IMR-90 (cell line): Measurements from ENCODE around the gene HMGB3. TPM values are rescaled to one million over a fixed set of nuclear protein-coding genes. Genes with fewer than 3 reads are reported as not detected.

ENCODE experiments used
- ATAC-seq: fragments of 200-7000 bp; cut with Tn5 transposase; 2 replicates; pipeline ENCODE4 v1.9.1; 2020; ENCODE audit warnings: low read depth, mild to moderate bottlenecking, moderate library complexity
- BruUV-seq: library from RNA; stranded (reverse); fragments of 400-500 nt; replicated peaks from 2 replicates; lab custom pipeline; 2021; lab: Mats Ljungman, UMichigan
- CTCF ChIA-PET: fragments of 300-600 bp; formaldehyde crosslinking; extraction: SDS; loops from one replicate; lab custom pipeline; 2021; ENCODE audit warnings: antibody characterized with exemption; lab: Yijun Ruan, JAX
- POLR2A ChIA-PET: fragments of 300-600 bp; sonication (Branson Sonifier 250); formaldehyde crosslinking; loops from one replicate; lab custom pipeline; 2022; ENCODE audit warnings: antibody characterized with exemption; ENCODE audit not compliant: unreplicated experiment; lab: Charles Lee
- DNase-seq: peaks from one replicate; pipeline ENCODE4 v3.0.0; 2013
- H2AFZ ChIP-seq: replicated peaks from 2 replicates; pipeline ENCODE3; 2013; ENCODE audit warnings: low read length, mild to moderate bottlenecking; ENCODE audit not compliant: poor library complexity
- H2AK5ac ChIP-seq: 2 replicates; pipeline ENCODE4 v1.6.1; 2013; ENCODE audit warnings: low read depth, low read length, inconsistent platforms
- H2AK9ac ChIP-seq: replicated peaks from 2 replicates; pipeline ENCODE3; 2013; ENCODE audit warnings: mild to moderate bottlenecking, low read depth, low read length, moderate library complexity; ENCODE audit not compliant: poor library complexity
- H2BK120ac ChIP-seq: 2 replicates; pipeline ENCODE4 v1.6.1; 2013; ENCODE audit warnings: low read depth, low read length, inconsistent platforms
- H2BK15ac ChIP-seq: 3 replicates; pipeline ENCODE4 v1.6.1; 2013; ENCODE audit warnings: low read depth, low read length, inconsistent platforms
- H2BK20ac ChIP-seq: 2 replicates; pipeline ENCODE4 v1.6.1; 2013; ENCODE audit warnings: low read depth, mild to moderate bottlenecking, inconsistent platforms, low read length, moderate library complexity
- H2BK5ac ChIP-seq: 2 replicates; pipeline ENCODE4 v1.6.1; 2013; ENCODE audit warnings: mild to moderate bottlenecking, low read depth, low read length, inconsistent platforms; ENCODE audit not compliant: poor library complexity, severe bottlenecking
- H3K14ac ChIP-seq: replicated peaks from 2 replicates; pipeline ENCODE4 v1.6.1; 2013; ENCODE audit warnings: low read depth, low read length, inconsistent platforms
- H3K18ac ChIP-seq: 2 replicates; pipeline ENCODE4 v1.6.1; 2013; ENCODE audit warnings: low read depth, low read length, control low read depth
- H3K23ac ChIP-seq: 2 replicates; pipeline ENCODE4 v1.6.1; 2013; ENCODE audit warnings: low read depth, low read length, inconsistent platforms
- H3K27ac ChIP-seq: 2 replicates; pipeline ENCODE4 v1.5.1; 2013; ENCODE audit warnings: mild to moderate bottlenecking, control low read depth, low read length; ENCODE audit not compliant: insufficient read depth
- H3K27me3 ChIP-seq: 2 replicates; pipeline ENCODE4 v1.6.1; 2013; ENCODE audit warnings: low read length; ENCODE audit not compliant: control insufficient read depth, insufficient read depth
- H3K36me3 ChIP-seq: 2 replicates; pipeline ENCODE4 v1.6.1; 2013; ENCODE audit warnings: low read length, mixed read lengths; ENCODE audit not compliant: control insufficient read depth, insufficient read depth
- H3K4ac ChIP-seq: 2 replicates; pipeline ENCODE4 v1.6.1; 2013; ENCODE audit warnings: low read depth, low read length, inconsistent platforms
- H3K4me1 ChIP-seq: 2 replicates; pipeline ENCODE4 v1.6.1; 2013; ENCODE audit warnings: low read length, mixed read lengths; ENCODE audit not compliant: control insufficient read depth, insufficient read depth
- H3K4me2 ChIP-seq: 2 replicates; pipeline ENCODE4 v1.6.1; 2013; ENCODE audit warnings: low read depth, mild to moderate bottlenecking, control low read depth, low read length, moderate library complexity
- H3K4me3 ChIP-seq: 2 replicates; pipeline ENCODE4 v1.5.1; 2013; ENCODE audit warnings: low read depth, mild to moderate bottlenecking, control low read depth, low read length, moderate library complexity; ENCODE audit not compliant: insufficient read depth
- H3K56ac ChIP-seq: 2 replicates; pipeline ENCODE4 v1.6.1; 2013; ENCODE audit warnings: low read length, inconsistent platforms; ENCODE audit not compliant: insufficient read depth; ENCODE audit errors: extremely low read depth
- H3K79me1 ChIP-seq, 2 experiments: 2 replicates each; pipeline ENCODE4 v1.6.1; 2013; ENCODE audit warnings: low read length in 2 of 2, inconsistent platforms in 1 of 2, low read depth in 1 of 2
- H3K9ac ChIP-seq: 2 replicates; pipeline ENCODE4 v1.6.1; 2013; ENCODE audit warnings: low read depth, low read length, control low read depth
- H3K9me1 ChIP-seq: 2 replicates; pipeline ENCODE4 v1.6.1; 2013; ENCODE audit warnings: low read length, inconsistent platforms; ENCODE audit not compliant: insufficient read depth
- H3K9me3 ChIP-seq: 2 replicates; pipeline ENCODE4 v1.6.1; 2013; ENCODE audit warnings: low read length; ENCODE audit not compliant: control insufficient read depth, insufficient read depth
- H4K20me1 ChIP-seq: 2 replicates; pipeline ENCODE4 v1.6.1; 2013; ENCODE audit warnings: low read length, inconsistent platforms; ENCODE audit not compliant: insufficient read depth
- H4K5ac ChIP-seq: 2 replicates; pipeline ENCODE4 v1.6.1; 2013; ENCODE audit warnings: mild to moderate bottlenecking, low read depth, low read length, control low read depth
- H4K8ac ChIP-seq, 2 experiments: 2 replicates each; pipeline ENCODE4 v1.6.1; 2013; ENCODE audit warnings: low read depth in 2 of 2, low read length in 2 of 2, control low read depth in 1 of 2, inconsistent platforms in 1 of 2
- H4K91ac ChIP-seq: 2 replicates; pipeline ENCODE4 v1.6.1; 2013; ENCODE audit warnings: low read depth, low read length, inconsistent platforms; ENCODE audit not compliant: insufficient read depth
- BHLHE40 ChIP-seq: fragments of 150-350 bp; IDR thresholded peaks from 2 replicates; pipeline ENCODE4 v1.6.1; 2016; ENCODE audit warnings: mild to moderate bottlenecking, low read depth, low read length
- CHD1 ChIP-seq: IDR thresholded peaks from 2 replicates; pipeline ENCODE4 v1.6.1; 2012; ENCODE audit warnings: low read depth, low read length, improper control_type of control experiment
- FOS ChIP-seq: fragments of 150-350 bp; IDR thresholded peaks from 2 replicates; pipeline ENCODE4 v1.6.1; 2016; ENCODE audit warnings: low read depth, low read length
- MAZ ChIP-seq: IDR thresholded peaks from 2 replicates; pipeline ENCODE4 v1.6.1; 2012; ENCODE audit warnings: low read depth, mild to moderate bottlenecking, low read length, improper control_type of control experiment, moderate library complexity, borderline replicate concordance
- POLR2A ChIP-seq: IDR thresholded peaks from 2 replicates; pipeline ENCODE4 v1.6.1; 2012; ENCODE audit warnings: mild to moderate bottlenecking, low read depth, low read length
- RCOR1 ChIP-seq: IDR thresholded peaks from 2 replicates; pipeline ENCODE4 v1.6.1; 2012; ENCODE audit warnings: mild to moderate bottlenecking, low read length, improper control_type of control experiment; ENCODE audit not compliant: insufficient replicate concordance
- RFX5 ChIP-seq: IDR thresholded peaks from 2 replicates; pipeline ENCODE4 v1.8.0; 2012; ENCODE audit warnings: low read depth, mild to moderate bottlenecking, low read length, moderate library complexity
- dilution Hi-C: fragments of 300-500 bp; cut with HindIII; formaldehyde crosslinking; loops from one replicate; pipeline ENCODE4 v1.14.3; 2018; ENCODE audit warnings: low sequenced_read_pairs; ENCODE audit not compliant: unreplicated experiment
- in situ Hi-C: fragments of 300-500 bp; cut with MboI; formaldehyde crosslinking; loops from 3 replicates; pipeline ENCODE4 v1.14.3; 2019; ENCODE audit warnings: low sequenced_read_pairs, inconsistent platforms, mixed read lengths
- intact Hi-C: fragments of 100-400 bp; cut with micrococcal nuclease; formaldehyde crosslinking; loops from 2 replicates; pipeline ENCODE4 v1.10.0; 2022
- polyA plus RNA-seq, 3 experiments: library from polyadenylated mRNA; depleted of rRNA; stranded (reverse); fragments of >200 nt; gene quantifications; 2 replicates each; pipeline ENCODE4 v1.2.3, GENCODE V29; 2012; ENCODE audit warnings: low replicate concordance in 1 of 3
- total RNA-seq: library from RNA; depleted of rRNA; stranded (reverse); fragments of >200 nt; gene quantifications from 2 replicates; pipeline ENCODE4 v1.2.3, GENCODE V29; 2012
- TF ChIP-seq, protein P1 (sequence below): fragments of 150-350 bp; IDR thresholded peaks from 2 replicates; pipeline ENCODE4 v1.6.1; 2017; ENCODE audit warnings: mild to moderate bottlenecking, antibody characterized with exemption, low read length, low read depth

HMGB3 gene
- total and polyA plus RNA-seq, 2 of the 4 experiments (the other 2 are of a cell fraction), result 14.7 to 21.3 TPM

DNA sequence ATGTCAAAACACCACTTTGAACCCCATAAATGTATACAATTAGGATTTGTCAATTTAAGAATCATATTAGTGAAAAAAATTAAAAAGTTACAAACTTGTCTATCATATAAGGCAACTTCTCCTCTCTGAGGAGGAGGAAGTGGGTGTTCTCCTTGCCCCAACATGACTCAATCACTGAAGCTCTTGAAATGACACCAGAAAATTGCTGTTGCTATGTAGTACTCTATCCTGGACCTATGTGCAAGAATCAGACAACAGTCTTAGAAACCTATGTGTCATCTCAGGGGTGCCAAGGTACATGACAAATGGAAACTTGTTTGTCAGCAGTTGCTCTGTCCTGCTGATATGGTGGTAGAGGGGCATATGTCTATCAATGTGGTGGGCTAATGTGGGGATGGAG, 47.7 kb downstream of the HMGB3 start:
- Histone ChIP-seq H3K4me2 (no peak overlapping the region), H2AK9ac (no peak overlapping the region), H3K27me3 (no peaks in the 10 kb centered on the region), H4K5ac (no peak overlapping the region), H4K20me1 (no peaks in the 10 kb centered on the region), H2AFZ (no peak overlapping the region), H3K9me3 (no peaks in the 10 kb centered on the region), H3K79me1 (no peaks in the 10 kb centered on the region), H2AK5ac (no peak overlapping the region), H3K9ac (no peak overlapping the region), H4K91ac (no peak overlapping the region), H3K56ac (no peak overlapping the region), H3K4ac (no peak overlapping the region), H3K36me3 (no peaks in the 10 kb centered on the region), H3K23ac (no peak overlapping the region), H3K9me1 (no peaks in the 10 kb centered on the region), H2BK120ac (no peak overlapping the region), H2BK5ac (no peak overlapping the region), H3K18ac (no peak overlapping the region), H3K14ac (no peak overlapping the region), H3K27ac (no peak overlapping the region), H2BK15ac (no peak overlapping the region), H4K8ac (no peak overlapping the region), H3K4me3 (no peak overlapping the region), H2BK20ac (no peak overlapping the region), H3K4me1 (no peaks in the 10 kb centered on the region)
- BruUV-seq, result no TSS peak
- DNase-seq (no peak), ATAC-seq (no peak)
- intact Hi-C loops, result no loop called here
- ChIA-PET CTCF (no interaction called here), POLR2A (no interaction called here)
- TF ChIP-seq RFX5 (no peak), POLR2A (no peak), MAZ (no peak), RCOR1 (no peak), FOS (no peak), CHD1 (no peak), BHLHE40 (no peak)
- TF ChIP-seq, protein P1, sequence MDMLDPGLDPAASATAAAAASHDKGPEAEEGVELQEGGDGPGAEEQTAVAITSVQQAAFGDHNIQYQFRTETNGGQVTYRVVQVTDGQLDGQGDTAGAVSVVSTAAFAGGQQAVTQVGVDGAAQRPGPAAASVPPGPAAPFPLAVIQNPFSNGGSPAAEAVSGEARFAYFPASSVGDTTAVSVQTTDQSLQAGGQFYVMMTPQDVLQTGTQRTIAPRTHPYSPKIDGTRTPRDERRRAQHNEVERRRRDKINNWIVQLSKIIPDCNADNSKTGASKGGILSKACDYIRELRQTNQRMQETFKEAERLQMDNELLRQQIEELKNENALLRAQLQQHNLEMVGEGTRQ, result no peak
- dilution Hi-C loops, result no loop called here
- in situ Hi-C loops, result no loop called here
